Erythroblast (primary cell): ENCODE data around the gene RYR2.

Source experiments
- DNase-seq, 2 experiments: peaks; one replicate each; lab custom pipeline; 2025; lab: John Stamatoyannopoulos, UW
- GATA1 ChIP-seq: IDR thresholded peaks from 2 replicates; pipeline ENCODE4 v1.6.1; 2011; ENCODE audit warnings: low read depth, mild to moderate bottlenecking, control low read depth, low read length, moderate library complexity
- POLR2A ChIP-seq: IDR thresholded peaks from 2 replicates; pipeline ENCODE4 v1.6.1; 2011; ENCODE audit warnings: mild to moderate bottlenecking, low read length

RYR2 gene

DNA sequence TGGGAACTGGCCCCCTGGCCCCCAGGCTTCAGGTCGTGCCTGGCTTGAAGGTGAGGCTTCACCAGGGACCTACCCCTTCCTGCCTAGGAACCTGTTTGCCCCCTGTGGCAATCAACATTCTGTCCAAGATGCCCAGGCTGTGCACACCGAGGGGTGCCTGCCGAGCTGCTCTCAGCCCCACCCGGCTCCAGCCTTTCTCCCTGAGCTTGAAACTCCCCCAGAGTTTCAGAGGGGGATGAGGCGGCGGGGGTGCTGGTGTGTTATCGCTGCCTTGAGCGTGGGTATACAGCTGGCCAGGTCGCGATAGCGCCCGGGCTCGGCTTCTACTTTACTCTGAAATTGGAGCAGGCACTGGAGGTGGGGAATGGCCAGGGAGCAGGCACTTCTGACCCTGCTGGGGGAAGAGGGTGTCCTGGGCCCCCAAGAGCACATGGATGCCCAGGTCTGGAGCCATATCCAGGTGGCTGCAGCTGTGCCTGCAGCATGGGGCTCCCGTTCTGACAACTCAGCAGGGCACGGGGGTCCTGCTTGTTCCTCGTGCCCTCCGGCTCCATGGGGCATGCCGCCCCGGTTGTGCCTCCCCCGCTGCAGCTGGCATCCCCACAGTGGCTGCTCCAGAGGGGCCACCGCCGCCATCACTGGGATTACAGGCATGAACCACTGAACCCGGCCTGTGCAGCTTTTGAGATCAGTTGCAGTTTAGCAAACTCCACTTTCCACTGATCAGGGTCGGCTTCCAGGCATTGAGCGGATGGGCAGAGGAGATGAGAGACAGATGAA, 29.8 kb downstream of the RYR2 start:
- no peak for DNase-seq

GRCh38 chr1:237074371-237075117, 32.6 kb downstream of the RYR2 start:
- no peak for TF ChIP-seq POLR2A
- no peak for TF ChIP-seq GATA1
- no peak for DNase-seq

More for the DNA sequence above, 29.8 kb downstream of the RYR2 start:
- no peak for TF ChIP-seq POLR2A
- no peak for TF ChIP-seq GATA1

DNA sequence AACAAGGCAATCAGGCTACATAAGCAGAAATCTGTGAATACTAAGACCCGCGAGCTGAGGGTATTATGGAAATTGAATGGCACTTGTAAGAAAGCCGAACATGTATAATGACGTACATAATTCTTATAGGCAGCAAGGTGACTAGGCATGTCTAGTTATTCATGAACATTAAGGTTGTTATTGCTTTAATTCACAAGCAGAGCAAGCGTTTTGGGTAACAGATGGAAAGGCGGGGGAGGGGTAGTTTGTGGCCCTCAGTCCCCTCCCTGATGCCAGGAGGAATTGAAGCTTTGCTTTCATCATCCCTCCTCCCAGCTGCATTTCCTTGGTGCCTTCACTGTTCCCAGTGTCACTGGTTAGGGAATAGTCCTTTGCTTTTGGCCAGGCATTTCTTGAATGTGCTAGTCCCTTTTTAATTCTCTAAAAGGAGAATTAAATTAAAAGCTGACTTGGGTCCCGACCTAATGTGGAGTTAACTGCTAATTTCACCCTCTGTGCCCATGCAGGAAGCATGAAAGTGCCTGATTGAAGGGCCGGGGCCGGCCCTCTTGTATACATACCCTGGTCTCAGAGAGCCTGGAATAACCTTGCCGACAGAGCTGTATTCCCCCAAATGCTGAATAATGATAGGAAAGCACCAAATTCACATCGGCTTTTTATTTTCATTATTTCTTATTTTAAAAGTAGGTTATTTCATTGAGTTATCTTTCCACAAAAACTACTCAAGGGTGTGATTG, 42.5 kb downstream of the RYR2 start:
- no peak for DNase-seq

DNA sequence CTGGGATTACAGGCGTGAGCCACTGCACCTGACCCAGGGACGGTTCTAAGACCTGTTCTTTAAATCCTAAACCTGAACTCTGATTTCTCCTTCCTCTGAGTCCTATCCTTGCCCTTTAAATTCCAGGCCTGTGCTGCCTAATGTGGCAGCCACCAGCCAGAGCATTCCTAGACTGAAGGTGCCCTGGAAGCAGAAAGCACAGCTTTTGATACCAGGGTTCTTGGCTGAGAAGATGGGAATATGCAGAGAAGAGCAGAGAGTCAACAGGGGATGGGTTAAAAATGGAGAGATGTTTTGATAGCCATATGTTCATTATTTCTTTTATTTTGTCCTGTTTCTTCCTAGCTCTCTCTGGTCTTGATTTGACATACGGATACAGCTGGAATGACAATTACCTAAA, 49.7 kb downstream of the RYR2 start:
- TF ChIP-seq GATA1 (no peak), POLR2A (no peak)
- DNase-seq, result no peak

More for the DNA sequence above, 42.5 kb downstream of the RYR2 start:
- TF ChIP-seq GATA1, result no peak
- no peak for TF ChIP-seq POLR2A

GRCh38 chr1:237093691-237094090, 51.7 kb downstream of the RYR2 start:
- DNase-seq, result no peak
- TF ChIP-seq GATA1 (no peak), POLR2A (no peak)

GRCh38 chr1:237098541-237098940, 56.6 kb downstream of the RYR2 start:
- no peak for TF ChIP-seq POLR2A
- no peak for TF ChIP-seq GATA1
- no peak for DNase-seq

DNA sequence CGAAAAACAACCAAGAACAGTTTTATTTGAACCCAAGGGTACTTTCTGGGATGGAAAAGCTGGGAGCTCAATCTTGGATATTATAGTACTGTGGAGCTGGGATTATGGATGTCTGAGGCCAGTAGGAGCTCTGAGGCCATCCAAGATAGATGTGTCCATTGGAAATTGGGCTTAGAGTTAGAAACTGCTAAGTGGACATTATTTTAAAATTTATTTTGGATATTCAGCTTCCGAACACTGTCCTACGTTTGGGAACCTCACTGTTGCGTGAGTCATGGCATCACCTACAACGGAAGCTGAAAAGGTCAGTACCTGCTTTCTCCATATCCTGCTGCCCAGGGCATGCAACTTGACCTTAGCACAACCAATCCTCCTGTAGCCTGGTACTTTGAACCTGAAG, 61.0 kb downstream of the RYR2 start:
- no peak for DNase-seq
- TF ChIP-seq GATA1 (no peak), POLR2A (no peak)

- TF ChIP-seq GATA1 (no peak), POLR2A (no peak)
- no peak for DNase-seq
Observed at GRCh38 chr1:237104096-237104495, 62.1 kb downstream of the RYR2 start.

GRCh38 chr1:237105826-237106225, 63.8 kb downstream of the RYR2 start:
- no peak for TF ChIP-seq GATA1
- TF ChIP-seq POLR2A, result no peak
- no peak for DNase-seq

GRCh38 chr1:237108297-237109040, 66.5 kb downstream of the RYR2 start:
- DNase-seq, result no peak

GRCh38 chr1:237111807-237112206, 69.8 kb downstream of the RYR2 start:
- DNase-seq, result no peak
- TF ChIP-seq GATA1, result no peak
- TF ChIP-seq POLR2A, result no peak

More at GRCh38 chr1:237108297-237109040, 66.5 kb downstream of the RYR2 start:
- no peak for TF ChIP-seq POLR2A
- no peak for TF ChIP-seq GATA1

DNA sequence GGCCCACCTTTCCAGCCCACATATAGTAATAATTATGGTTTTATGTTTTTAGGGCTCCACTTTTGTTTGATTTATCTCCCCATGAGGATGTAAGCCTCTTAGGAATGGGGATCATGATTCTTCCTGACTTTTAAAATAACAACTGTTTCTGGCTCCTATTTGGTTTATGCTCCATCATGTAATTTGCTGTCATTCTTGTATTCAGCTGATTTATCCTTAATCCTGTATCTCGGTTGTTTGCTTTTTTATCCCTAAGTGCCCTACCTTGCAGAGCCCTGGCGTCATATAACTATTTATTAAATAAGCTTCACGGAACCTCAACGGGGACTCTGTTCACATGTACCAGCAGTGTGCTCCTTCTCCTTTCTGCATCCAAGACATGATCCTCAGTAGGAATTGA, 70.7 kb downstream of the RYR2 start:
- TF ChIP-seq POLR2A (no peak), GATA1 (no peak)
- DNase-seq, result no peak

- DNase-seq, result no peak
- no peak for TF ChIP-seq GATA1
- TF ChIP-seq POLR2A, result no peak
Observed at GRCh38 chr1:237115035-237115434, 73.1 kb downstream of the RYR2 start.
